ENCODE data around the gene GLOD5.

GLOD5 gene

DNA sequence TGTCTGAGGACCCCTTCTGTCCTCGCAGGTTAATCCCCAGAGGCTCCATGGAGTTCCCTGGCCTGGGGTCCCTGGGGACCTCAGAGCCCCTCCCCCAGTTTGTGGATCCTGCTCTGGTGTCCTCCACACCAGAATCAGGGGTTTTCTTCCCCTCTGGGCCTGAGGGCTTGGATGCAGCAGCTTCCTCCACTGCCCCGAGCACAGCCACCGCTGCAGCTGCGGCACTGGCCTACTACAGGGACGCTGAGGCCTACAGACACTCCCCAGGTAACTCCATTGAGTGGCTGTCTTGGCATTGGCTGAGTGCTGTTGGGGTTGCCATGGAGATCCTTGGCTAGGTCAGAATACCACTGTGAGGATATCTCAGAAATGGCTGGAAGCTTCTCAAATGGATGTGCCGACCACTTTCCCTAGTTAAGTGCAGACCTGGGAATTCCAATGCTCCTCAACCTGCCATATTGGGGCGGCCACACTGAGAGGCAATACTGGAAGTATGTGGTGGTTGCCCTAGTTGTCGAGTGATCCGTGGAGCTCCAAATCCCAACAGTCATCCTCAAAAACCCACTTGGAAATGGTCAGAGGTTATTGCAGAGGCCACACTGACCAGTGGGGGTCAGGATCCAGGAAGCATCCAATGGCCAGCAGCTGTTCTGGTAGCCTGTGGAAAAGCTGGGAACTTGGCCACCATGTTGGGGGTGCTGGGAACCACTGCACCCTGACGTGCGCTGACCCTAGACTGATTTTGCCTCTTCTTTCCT is 29.7 kb downstream of the GLOD5 start:
- no peak overlapping the region for H3K4me3 ChIP-seq (ENCODE audit: low read length)
- DNase-seq (ENCODE audit: low read depth): no peak
- TF ChIP-seq, protein P1, sequence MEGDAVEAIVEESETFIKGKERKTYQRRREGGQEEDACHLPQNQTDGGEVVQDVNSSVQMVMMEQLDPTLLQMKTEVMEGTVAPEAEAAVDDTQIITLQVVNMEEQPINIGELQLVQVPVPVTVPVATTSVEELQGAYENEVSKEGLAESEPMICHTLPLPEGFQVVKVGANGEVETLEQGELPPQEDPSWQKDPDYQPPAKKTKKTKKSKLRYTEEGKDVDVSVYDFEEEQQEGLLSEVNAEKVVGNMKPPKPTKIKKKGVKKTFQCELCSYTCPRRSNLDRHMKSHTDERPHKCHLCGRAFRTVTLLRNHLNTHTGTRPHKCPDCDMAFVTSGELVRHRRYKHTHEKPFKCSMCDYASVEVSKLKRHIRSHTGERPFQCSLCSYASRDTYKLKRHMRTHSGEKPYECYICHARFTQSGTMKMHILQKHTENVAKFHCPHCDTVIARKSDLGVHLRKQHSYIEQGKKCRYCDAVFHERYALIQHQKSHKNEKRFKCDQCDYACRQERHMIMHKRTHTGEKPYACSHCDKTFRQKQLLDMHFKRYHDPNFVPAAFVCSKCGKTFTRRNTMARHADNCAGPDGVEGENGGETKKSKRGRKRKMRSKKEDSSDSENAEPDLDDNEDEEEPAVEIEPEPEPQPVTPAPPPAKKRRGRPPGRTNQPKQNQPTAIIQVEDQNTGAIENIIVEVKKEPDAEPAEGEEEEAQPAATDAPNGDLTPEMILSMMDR (IDR thresholded peaks at IDR 0.05; ENCODE audit: insufficient read depth, low read depth, low read length, missing control alignments): no peak

DNA sequence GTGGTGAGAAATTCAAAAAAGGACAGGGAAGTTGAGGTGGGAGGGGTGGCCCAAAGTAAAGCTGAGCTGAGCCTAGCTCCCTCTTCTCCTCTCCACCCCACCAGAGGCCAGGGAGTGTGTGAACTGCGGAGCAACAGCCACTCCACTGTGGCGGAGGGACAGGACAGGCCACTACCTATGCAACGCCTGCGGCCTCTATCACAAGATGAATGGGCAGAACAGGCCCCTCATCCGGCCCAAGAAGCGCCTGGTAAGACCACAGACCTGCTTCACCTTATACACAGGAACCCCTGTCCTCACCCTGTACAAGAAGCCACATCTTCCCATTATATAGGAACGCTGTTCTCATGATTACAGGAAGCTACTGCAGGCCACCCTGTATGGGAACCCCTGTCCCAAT is 30.7 kb downstream of the GLOD5 start:
- TF ChIP-seq, protein P1 (IDR thresholded peaks at IDR 0.05; ENCODE audit: insufficient read depth, low read depth, low read length, missing control alignments): no peak
- DNase-seq (ENCODE audit: low read depth): no peak
- no peak overlapping the region for H3K4me3 ChIP-seq (ENCODE audit: low read length)

DNA sequence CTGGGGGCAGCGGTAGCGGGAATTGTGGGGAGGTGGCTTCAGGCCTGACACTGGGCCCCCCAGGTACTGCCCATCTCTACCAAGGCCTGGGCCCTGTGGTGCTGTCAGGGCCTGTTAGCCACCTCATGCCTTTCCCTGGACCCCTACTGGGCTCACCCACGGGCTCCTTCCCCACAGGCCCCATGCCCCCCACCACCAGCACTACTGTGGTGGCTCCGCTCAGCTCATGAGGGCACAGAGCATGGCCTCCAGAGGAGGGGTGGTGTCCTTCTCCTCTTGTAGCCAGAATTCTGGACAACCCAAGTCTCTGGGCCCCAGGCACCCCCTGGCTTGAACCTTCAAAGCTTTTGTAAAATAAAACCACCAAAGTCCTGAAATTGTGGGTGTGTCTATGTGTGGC is 32.4 kb downstream of the GLOD5 start:
- no peak overlapping the region for H3K4me3 ChIP-seq (ENCODE audit: low read length)
- no peak for DNase-seq (ENCODE audit: low read depth)
- TF ChIP-seq, protein P1 (IDR thresholded peaks at IDR 0.05; ENCODE audit: insufficient read depth, low read depth, low read length, missing control alignments): no peak

DNA sequence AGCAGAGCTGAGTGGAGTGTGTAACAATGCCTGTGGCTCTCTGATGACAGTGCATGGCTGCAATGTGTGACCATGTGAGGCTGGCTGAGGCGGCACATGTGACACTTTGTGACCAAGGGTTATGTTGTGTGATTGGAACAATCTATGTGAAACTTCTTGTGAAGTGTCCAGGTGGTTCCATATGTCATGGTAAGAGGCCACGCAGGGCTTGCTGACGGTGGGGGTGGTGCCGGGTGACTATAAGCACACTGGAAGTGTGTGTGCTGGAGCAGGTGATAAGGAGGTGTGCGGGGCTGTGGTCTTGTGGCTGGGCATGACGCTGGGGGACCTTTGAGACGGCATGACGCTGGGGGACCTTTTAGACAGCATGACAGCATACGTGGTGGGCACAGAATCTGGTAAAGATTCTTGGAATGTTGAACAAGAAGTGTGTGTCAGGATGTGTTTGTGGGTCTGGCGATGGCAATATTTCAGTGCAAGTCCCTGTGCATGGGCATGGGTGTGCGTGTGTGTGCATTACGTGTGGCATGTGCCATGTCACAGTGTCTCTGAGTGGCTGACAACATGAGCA is 32.9 kb downstream of the GLOD5 start:
- H3K4me3 ChIP-seq (ENCODE audit: low read length): no peak overlapping the region
- TF ChIP-seq, protein P1 (IDR thresholded peaks at IDR 0.05; ENCODE audit: insufficient read depth, low read depth, low read length, missing control alignments): no peak
- DNase-seq (ENCODE audit: low read depth): no peak

DNA sequence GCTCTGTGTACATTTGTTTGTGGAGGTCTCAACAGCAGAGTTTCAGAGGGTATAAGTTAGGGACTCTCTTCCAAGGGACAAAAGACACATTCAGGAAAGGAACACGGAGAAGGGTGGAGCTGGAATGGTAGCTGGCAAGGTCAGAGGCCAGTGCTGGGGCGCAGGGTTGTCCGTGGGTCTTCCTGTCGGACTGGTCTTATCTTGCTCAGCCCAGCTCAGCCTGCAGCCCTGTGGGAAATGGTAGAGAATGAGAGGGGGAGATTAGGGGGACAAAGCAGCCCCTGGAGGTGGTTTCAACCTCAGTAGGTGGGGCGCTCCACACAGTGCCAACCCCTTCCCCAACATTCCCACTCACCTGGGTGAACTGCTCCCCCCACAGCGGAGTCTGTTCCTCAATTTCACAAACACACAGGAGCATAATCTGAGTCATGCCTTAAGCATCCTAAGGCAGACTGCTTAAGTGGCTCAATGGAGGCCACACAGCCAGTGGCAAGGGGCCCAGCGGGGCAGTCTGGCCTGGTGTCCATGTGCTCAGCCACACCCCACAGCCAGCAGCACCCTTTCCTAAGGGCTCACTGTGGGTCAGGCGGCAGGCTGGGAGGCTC is 33.5 kb downstream of the GLOD5 start:
- TF ChIP-seq, protein P1 (IDR thresholded peaks at IDR 0.05; ENCODE audit: insufficient read depth, low read depth, low read length, missing control alignments): no peak
- peak; percentile 49 for DNase-seq (ENCODE audit: low read depth)
- no peak overlapping the region for H3K4me3 ChIP-seq (ENCODE audit: low read length)

DNA sequence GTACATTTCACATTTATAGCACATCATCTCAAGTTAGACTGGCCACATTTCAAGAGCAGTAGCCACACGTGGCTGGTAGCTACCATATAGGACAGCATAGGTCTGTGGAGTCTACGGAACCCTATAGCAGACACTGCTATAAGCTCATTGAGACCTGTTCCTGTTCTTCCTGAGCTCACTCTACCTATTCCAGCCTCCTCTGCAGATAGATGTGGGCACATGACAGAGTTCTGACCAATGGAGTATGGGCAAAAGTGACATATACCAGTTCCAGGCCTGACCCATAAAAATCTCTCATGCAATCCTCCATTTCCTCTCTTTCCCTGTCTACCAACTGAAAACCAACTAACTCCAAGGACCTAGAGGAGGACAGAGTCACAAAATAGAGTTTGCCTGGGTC is 36.8 kb downstream of the GLOD5 start:
- DNase-seq (ENCODE audit: low read depth): no peak
- H3K4me3 ChIP-seq (ENCODE audit: low read length): no peak overlapping the region
- TF ChIP-seq, protein P1 (IDR thresholded peaks at IDR 0.05; ENCODE audit: insufficient read depth, low read depth, low read length, missing control alignments): no peak
